GM18517 (cell line): ENCODE data around the gene OPCML.
A peak's percentile ranks its signal among the peaks of the same experiment; 100 is the strongest.

ENCODE experiments used
- ATAC-seq: cut with Tn5 transposase; IDR thresholded peaks from one replicate; pipeline ENCODE4 v1.9.1; 2021; ENCODE audit warnings: mild to moderate bottlenecking, moderate library complexity; ENCODE audit not compliant: unreplicated experiment

The OPCML gene

DNA sequence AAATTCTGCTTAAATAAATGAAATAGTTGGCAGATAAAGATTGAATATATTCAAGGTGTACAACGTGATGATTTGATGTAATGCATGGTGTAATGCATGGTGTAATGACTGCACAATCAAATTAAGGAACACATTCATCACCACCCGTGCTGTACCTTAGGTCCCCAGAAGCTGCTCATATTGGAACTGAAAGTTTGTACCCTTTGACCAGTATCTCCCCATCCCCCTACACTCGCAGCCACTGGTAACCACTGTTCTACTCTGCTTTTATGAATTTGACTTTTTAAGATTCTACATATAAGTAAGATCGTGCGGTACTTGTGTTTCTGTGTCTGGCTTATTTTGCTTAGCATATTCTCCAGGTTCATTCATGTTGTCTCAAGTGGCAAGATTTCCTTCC, 445.8 kb downstream of the OPCML start:
- ATAC-seq = no peak

- ATAC-seq = peak; percentile 63
Observed at GRCh38 chr11:133082841-133083488, 449.3 kb downstream of the OPCML start.

- ATAC-seq = peak; percentile 9
Observed at GRCh38 chr11:133082453-133082781, 449.9 kb downstream of the OPCML start.

DNA sequence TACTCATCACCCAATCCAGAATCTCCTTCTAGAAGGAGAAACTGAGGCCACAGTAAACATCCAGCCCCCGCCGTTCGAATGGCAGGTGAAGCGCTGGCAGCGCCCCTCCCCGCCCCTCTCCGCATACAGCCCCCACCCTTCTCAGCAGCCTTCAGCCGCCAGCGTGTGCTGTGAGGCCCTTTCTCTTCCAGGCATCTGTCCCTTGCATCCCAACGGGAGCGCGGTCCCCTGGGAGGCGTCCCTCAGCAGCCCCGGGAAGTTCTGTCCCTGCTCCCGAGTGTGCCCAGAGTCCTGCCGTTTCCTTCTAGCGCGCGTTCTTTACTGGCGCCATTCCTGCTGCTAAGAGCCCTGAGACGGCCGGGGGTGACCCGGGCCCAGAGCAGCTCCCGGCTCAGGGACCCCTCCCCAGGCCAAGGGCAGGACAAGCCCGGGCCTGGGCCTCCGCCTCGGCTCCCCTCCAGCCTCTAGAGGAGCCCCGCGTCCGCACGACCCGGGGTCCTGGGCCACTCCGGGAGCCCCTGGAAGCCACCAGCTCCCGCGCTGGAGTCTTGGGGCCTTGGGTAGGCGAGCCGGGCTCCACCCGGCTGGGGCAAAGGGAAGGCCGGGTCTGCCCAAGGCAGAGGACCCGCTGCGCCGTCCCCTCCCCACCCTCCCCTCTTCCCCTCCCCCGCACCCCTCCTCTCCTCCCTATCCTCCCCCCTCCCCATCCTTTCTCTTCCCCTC, 450.4 kb downstream of the OPCML start:
- ATAC-seq = no peak

- ATAC-seq = no peak
Observed at GRCh38 chr11:133081020-133081419, 451.3 kb downstream of the OPCML start.

DNA sequence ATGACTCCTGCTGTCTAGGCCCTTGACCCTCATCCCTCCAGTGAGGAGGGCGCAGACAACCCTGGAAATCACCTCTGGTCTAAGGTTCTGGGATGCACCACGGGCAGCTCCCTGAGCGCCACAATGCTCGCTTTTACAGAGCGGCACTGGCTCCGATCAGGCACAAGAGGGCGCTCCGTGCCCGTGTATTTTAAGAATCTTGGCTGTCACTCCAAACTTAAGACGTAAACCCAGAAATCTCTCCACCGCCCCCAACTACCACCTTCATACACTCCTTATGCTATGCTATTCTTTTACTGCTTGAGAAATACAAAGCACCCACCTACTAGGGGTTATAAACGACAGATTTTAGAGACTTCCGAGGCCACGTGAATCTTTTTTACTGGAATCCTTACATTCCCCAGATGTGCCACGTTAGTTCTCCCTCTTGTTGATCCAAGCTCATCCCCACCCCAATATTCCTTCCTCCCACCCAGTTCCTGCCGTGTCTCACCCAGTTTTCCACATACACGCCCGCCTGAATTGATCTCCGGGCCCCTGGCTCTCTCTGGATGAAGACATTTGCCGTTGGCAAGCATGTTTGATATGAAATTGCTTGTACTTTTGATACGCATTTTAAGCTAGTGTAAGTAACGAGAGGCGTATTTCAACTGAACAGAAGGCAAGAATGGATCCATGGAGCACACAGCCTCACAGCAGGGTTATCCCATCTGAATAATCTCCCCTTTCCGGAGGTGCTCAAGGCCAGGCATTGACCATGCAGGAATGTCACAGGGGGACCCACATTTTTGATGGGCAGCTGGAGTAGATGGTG, 453.5 kb downstream of the OPCML start:
- ATAC-seq = no peak

GRCh38 chr11:133078012-133078411, 454.3 kb downstream of the OPCML start:
- no peak for ATAC-seq

DNA sequence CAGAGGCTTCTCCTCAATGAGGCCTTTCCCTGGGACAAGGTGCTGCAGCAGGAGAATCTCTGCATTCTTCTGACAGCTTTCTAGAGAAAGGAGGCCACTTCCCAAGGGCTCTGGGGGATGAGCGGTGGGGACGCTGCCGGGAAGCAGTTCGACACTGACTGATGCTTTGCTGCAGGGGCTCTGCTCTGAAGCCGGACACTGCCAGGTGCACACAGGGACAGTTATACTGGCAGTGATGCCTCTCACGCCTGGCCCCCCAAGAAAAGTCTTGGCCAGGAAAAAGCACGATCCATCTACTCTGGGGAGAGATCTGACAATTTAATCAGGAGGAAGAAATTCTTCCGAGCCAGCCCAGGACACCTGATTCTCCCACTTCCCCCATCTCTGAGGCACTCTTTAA, 456.9 kb downstream of the OPCML start:
- no peak for ATAC-seq

- no peak for ATAC-seq
Observed at GRCh38 chr11:133072858-133073582, 459.3 kb downstream of the OPCML start.

GRCh38 chr11:133072378-133072777, 459.9 kb downstream of the OPCML start:
- ATAC-seq = no peak

DNA sequence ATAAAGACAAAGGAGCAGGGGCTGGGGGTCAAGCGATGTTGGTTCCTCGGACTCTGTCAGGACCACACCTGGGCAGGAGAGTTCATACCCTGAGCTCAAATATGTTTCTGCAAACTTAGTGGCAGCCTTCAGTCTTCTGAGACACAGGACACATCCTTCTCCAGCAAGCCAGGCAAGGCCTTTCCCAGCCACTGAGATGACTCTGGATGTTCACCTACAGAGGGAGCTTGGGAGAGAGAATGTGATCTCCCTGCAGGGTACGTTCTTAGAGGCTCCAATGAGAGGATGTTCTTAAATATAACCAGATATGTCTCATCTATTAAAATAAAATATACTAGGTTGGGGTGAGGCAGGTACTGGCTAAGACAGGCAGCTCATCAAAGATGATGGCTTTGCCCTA, 461.5 kb downstream of the OPCML start:
- no peak for ATAC-seq

- no peak for ATAC-seq
Observed at GRCh38 chr11:133070021-133070713, 462.1 kb downstream of the OPCML start.

DNA sequence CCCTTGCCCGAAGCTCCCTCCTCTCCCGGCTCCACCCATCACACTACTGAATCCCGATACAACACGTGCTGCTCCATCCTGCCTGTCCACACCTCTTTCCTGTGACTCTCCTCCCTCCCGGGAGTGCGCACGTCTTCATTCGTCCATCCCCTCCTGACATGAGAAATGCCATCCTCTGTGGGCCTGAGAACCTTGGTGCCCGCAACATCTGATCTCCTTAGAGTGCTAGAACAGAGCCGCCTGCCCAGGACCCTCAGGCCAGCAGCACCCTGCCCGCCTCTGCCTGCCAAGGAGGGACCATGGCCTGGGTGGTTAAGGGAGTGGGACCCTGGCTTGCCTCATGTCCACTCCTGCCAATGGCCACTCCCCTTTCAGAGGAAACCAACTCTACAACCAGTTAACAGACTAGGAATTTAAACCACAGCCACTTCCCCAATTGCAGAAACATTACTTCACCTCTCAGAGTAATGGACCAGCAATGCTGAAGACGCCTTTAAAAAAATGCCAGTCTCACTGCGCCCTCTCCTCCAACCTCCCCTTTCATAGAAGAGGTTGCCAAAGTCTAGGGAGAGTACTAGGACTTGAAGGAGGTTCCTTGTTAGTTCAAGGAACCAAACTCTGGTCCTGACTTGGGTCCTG, 466.3 kb downstream of the OPCML start:
- no peak for ATAC-seq

GRCh38 chr11:133064961-133065360, 467.3 kb downstream of the OPCML start:
- no peak for ATAC-seq

- ATAC-seq = no peak
Observed at GRCh38 chr11:133064152-133064877, 468.0 kb downstream of the OPCML start.

GRCh38 chr11:133058501-133058900, 473.8 kb downstream of the OPCML start:
- ATAC-seq = no peak

DNA sequence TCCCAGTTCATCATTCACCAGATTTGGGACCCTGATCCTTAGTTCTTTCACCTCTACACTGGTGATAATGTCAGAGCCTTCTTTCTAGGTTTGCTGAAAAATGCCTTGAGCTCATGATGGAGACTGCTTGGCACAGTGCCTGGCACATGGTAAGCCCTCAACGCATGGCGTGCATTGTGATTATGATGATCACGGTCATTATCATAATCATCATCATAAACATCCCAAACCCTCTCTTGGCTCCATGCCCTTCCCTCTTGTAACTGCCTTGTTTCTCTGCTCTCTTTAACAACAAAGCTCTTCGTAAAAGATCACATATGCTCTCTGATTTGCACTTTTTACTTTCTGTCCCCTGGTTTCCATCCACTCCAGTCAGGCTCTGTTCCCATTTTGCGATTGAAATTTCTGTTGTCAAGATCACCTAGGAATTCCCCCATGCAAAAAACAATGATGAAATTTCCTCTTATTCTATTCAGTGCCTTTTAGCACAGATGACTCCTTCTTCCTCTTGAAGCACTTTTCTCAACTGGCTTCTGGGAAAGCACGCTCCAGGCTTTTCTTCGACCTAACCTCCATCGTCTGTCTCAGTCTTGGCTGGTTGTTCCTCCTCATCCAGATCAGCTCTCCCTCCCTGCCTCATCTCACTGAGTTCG, 479.1 kb downstream of the OPCML start:
- no peak for ATAC-seq

GRCh38 chr11:133052537-133052936, 479.8 kb downstream of the OPCML start:
- no peak for ATAC-seq
